ENCODE results near the gene PAQR9. TPM values are rescaled to one million over a fixed set of nuclear protein-coding genes. Genes with fewer than 3 reads are reported as not detected.

Gene PAQR9
- total and polyA plus RNA-seq, 2 of the 13 experiments (the other 11 are each of a cell fraction or from before 2014, with no cell fraction given): 3.7 to 10.3 TPM

- H2AFZ ChIP-seq (ENCODE audit: low read length): no peak overlapping the region
- intact Hi-C loops (cut with micrococcal nuclease; ENCODE audit: unreplicated experiment): no loop called here
- 0% methylated on average over 1 of the region's 1 CpG for WGBS (ENCODE audit: low lambda C conversion rate)
- H3K27ac ChIP-seq (ENCODE audit: extremely low read length, insufficient read depth, low read length): peak overlapping the region; percentile 89
- H3K36me3 ChIP-seq (replicated peaks in 1 of 2; ENCODE audit: control insufficient read depth in 1 of 2, insufficient read depth in 2 of 2, low read length in 2 of 2): no peaks in the 10 kb centered on the region
- peaks cover 0 to 6% of the 10 kb centered on the region in 2 experiments; a peak in 1 of 5 replicates for H3K27me3 ChIP-seq (ENCODE audit: control insufficient read depth in 1 of 2, insufficient read depth in 2 of 2, low read length in 2 of 2)
- peak; percentile 64 for DNase-seq (ENCODE audit: low spot score)
- no peaks in the 10 kb centered on the region for H3K79me2 ChIP-seq (ENCODE audit: insufficient read depth, low read length)
- peak; percentile 73 for FAIRE-seq
- H3K4me3 ChIP-seq (replicated peaks in 1 of 3; ENCODE audit: insufficient read depth in 1 of 3, low read depth in 2 of 3, low read length in 3 of 3): no peak overlapping the region; a peak in 1 of 6 replicates
- 0 out of 3 replicates have a peak, but pooled peaks have one; percentile 9 for ATAC-seq
- BruUV-seq (replicated peaks): no TSS peak
- POLR2A ChIA-PET: interaction anchor here (0.7 to 3.9 kb wide), 9 partner anchors 9 to 93 kb away, joined by 3 to 34 read pairs (median 6); partner anchors contain the start of genes PAQR9 and U2SURP
- no peaks in the 10 kb centered on the region for H3K9me3 ChIP-seq (ENCODE audit: low read length)
- H4K20me1 ChIP-seq (ENCODE audit: insufficient read depth, low read length): no peaks in the 10 kb centered on the region
- peaks cover 68% of the 10 kb centered on the region for H3K4me1 ChIP-seq (ENCODE audit: insufficient read depth, low read length)
- H3K4me2 ChIP-seq (ENCODE audit: low read depth, low read length): peak overlapping the region; percentile 76
- in situ Hi-C loops (cut with HindIII; ENCODE audit: extremely low pct_ligation_motif_present, low pct_unique_long_range_greater_than_20kb): no loop called here
- no peak overlapping the region for H3K9ac ChIP-seq (ENCODE audit: insufficient read depth, low read depth, low read length)
- CTCF ChIA-PET (ENCODE audit: low intra/inter-chr PET ratio, low total read pairs): no interaction called here
- TF ChIP-seq CREM (IDR thresholded peaks at IDR 0.05) (peak; percentile 89), CREM (CRISPR knock-in tag; IDR thresholded peaks at IDR 0.05) (no peak), HNF1A (IDR thresholded peaks at IDR 0.05; ENCODE audit: low read depth) (no peak; the same call in 1 of the 2 replicates), HNF1A (CRISPR knock-in tag; IDR thresholded peaks at IDR 0.05; ENCODE audit: borderline replicate concordance) (peak; percentile 70; the same call in 1 of the 2 replicates), ZNF678 (CRISPR knock-in tag; IDR thresholded peaks at IDR 0.05) (no peak), DMAP1 (CRISPR knock-in tag; IDR thresholded peaks at IDR 0.05) (0 out of 2 replicates have a peak, but pooled peaks have one; percentile 17), TBX3 (IDR thresholded peaks at IDR 0.05; ENCODE audit: borderline replicate concordance) (peak; percentile 30; the same call in 1 of the 2 replicates), POGZ (CRISPR knock-in tag; IDR thresholded peaks at IDR 0.05) (0 out of 2 replicates have a peak, but pooled peaks have one; percentile 23), ETV5 (CRISPR knock-in tag; IDR thresholded peaks at IDR 0.05; ENCODE audit: borderline replicate concordance) (peak; percentile 31; the same call in 1 of the 2 replicates), AFF4 (CRISPR knock-in tag; IDR thresholded peaks at IDR 0.05) (no peak), TEAD3 (CRISPR knock-in tag; optimal IDR thresholded peaks at IDR 0.05; ENCODE audit: borderline replicate concordance) (peak; percentile 26), NR0B2 (CRISPR knock-in tag; IDR thresholded peaks at IDR 0.05) (no peak), TCF7 (IDR thresholded peaks at IDR 0.05; ENCODE audit: low read depth) (peak; percentile 89), CBFB (CRISPR knock-in tag; IDR thresholded peaks at IDR 0.05) (0 out of 2 replicates have a peak, but pooled peaks have one; percentile 25)
- TF ChIP-seq, protein P1, sequence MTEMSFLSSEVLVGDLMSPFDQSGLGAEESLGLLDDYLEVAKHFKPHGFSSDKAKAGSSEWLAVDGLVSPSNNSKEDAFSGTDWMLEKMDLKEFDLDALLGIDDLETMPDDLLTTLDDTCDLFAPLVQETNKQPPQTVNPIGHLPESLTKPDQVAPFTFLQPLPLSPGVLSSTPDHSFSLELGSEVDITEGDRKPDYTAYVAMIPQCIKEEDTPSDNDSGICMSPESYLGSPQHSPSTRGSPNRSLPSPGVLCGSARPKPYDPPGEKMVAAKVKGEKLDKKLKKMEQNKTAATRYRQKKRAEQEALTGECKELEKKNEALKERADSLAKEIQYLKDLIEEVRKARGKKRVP (CRISPR knock-in tag; IDR thresholded peaks at IDR 0.05): 0 out of 4 replicates have a peak, but pooled peaks of 1 of the 2 experiments have one; percentile 31
Observed at GRCh38 chr3:142940000-142940399, 23.5 kb downstream of the PAQR9 start.
